Heart left ventricle (tissue), 13 donors: Measurements from ENCODE around the gene NSMCE1.

Source experiments
- CTCF ChIP-seq, 12 donors: fragments of 200-600 bp; sonication (generic) in 4 of 12; IDR thresholded peaks; one replicate each; pipeline versions ENCODE4 v1.5.0 to v1.8.0; 2018 to 2022; ENCODE audit warnings: antibody characterized with exemption in 12 of 12, mild to moderate bottlenecking in 5 of 12
- POLR2A ChIP-seq, 2 donors: fragments of 450-650 bp; IDR thresholded peaks; one replicate each; pipeline ENCODE4 v1.6.1; 2017; ENCODE audit warnings: antibody characterized with exemption in 2 of 2, mild to moderate bottlenecking in 2 of 2, moderate library complexity in 2 of 2
- donor health status: ischemic (EF 13 %, LVEDD 7.1; RV severe dilation, severe dysfunction).
- donor health status: DM: no; HTN: yes; CAD: no.
- donor health status: DM: no; HTN: no; CAD: no.
- donor health status: ischemic (EF 25% LVEDD 6.9; RV normal size, moderate dysfunction).
- donor health status: ischemic (EF 25% LVEDD 5.7; RV mildly dilated, moderate dysfunction).
- donor health status: ischemic (EF 35%, LVEDD 5.7; RV mildly dilated, moderate dysfunction).
- donor health status: nonischemic (EF 11% LVEDD 7.7; RV severe dilation, severe dysfunction).
- donor health status: DM: yes; HTN: yes; CAD: no.
- donor health status: PGD.
- donor health status: ischemic (EF 29% LVEDD 5.4; RV normal size, mild dysfunction).
- donor health status: nonischemic (EF 23%, LVEDD 6.1; RV moderate dilation, normal function).

GRCh38 chr16:27239906-27240655, 28.5 kb downstream of the NSMCE1 start:
- TF ChIP-seq CTCF (IDR thresholded peaks at IDR 0.05): no peak
- no peak for TF ChIP-seq POLR2A (IDR thresholded peaks at IDR 0.05)
